ENCODE results near the gene BTBD3.
A peak's percentile ranks its signal among the peaks of the same experiment; 100 is the strongest.

BTBD3 gene

GRCh38 chr20:11917663-11918062, at the start of gene BTBD3:
BTBD3 (plus strand) TSS chr20:11917893; CDS start chr20:11918276, 383 bp downstream.
- H3K4me3 ChIP-seq (replicated peaks; ENCODE audit: low read depth, low read length): peak within 1 kb of the TSS; percentile 47
- TF ChIP-seq CTCF (IDR thresholded peaks at IDR 0.05; ENCODE audit: low read length, missing control alignments): peak; percentile 3
- DNase-seq (ENCODE audit: low read depth): peak; percentile 77

GRCh38 chr20:11869641-11870040, 48.1 kb upstream of the BTBD3 start:
- H3K4me3 ChIP-seq (replicated peaks; ENCODE audit: low read depth, low read length): no peak overlapping the region
- DNase-seq (ENCODE audit: low read depth): no peak
- no peak for TF ChIP-seq CTCF (IDR thresholded peaks at IDR 0.05; ENCODE audit: low read length, missing control alignments)

DNA sequence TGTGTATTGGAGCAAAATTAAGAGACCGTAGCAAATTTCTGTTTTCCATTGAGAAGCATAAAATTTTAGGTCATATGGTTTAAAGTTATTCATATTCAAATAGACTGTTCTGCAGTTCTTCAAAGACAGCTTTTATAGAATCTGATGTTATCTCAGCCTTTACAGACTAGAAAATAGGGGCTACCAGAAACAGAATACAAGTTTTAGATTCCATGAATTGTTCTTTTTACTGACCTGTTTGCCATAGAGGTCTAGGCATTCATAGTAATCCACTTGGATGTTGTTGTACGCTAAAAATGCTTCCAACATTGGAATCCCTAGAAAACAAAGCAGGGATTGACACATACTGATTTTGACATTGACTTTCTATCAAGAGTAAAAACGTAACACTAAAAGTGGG, 47.3 kb upstream of the BTBD3 start:
- no peak for DNase-seq (ENCODE audit: low read depth)
- H3K4me3 ChIP-seq (replicated peaks; ENCODE audit: low read depth, low read length): no peak overlapping the region
- TF ChIP-seq CTCF (IDR thresholded peaks at IDR 0.05; ENCODE audit: low read length, missing control alignments): no peak

DNA sequence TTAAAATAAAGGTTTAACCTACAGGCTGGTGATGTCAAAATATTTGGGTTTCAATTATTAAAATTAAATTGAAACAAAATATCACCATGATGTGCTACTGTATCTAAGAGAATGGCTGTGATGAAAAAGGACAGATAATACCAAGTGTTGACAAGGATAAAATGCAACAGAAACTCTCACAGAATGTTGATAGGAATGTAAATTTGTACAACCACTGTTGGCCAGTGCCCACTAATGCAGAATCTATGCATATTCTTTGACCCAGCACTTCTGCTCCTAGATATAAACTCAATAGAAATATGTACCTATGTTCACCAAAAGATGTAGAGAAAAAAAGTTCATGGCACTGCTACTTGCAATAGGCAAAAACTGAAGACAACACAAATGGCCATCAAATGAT, 41.1 kb upstream of the BTBD3 start:
- DNase-seq (ENCODE audit: low read depth): no peak
- TF ChIP-seq CTCF (IDR thresholded peaks at IDR 0.05; ENCODE audit: low read length, missing control alignments): no peak
- H3K4me3 ChIP-seq (replicated peaks; ENCODE audit: low read depth, low read length): no peak overlapping the region

- no peak for DNase-seq (ENCODE audit: low read depth)
- TF ChIP-seq CTCF (IDR thresholded peaks at IDR 0.05; ENCODE audit: low read length, missing control alignments): no peak
Observed at GRCh38 chr20:11880680-11881079, 37.0 kb upstream of the BTBD3 start.

GRCh38 chr20:11881449-11881848, 36.2 kb upstream of the BTBD3 start:
- H3K4me3 ChIP-seq (replicated peaks; ENCODE audit: low read depth, low read length): no peak overlapping the region
- TF ChIP-seq CTCF (IDR thresholded peaks at IDR 0.05; ENCODE audit: low read length, missing control alignments): no peak
- no peak for DNase-seq (ENCODE audit: low read depth)

More at GRCh38 chr20:11880680-11881079, 37.0 kb upstream of the BTBD3 start:
- H3K4me3 ChIP-seq (replicated peaks; ENCODE audit: low read depth, low read length): no peak overlapping the region

GRCh38 chr20:11882651-11883050, 35.0 kb upstream of the BTBD3 start:
- no peak for DNase-seq (ENCODE audit: low read depth)

More at GRCh38 chr20:11882651-11883050, 35.0 kb upstream of the BTBD3 start:
- TF ChIP-seq CTCF (IDR thresholded peaks at IDR 0.05; ENCODE audit: low read length, missing control alignments): no peak
- no peak overlapping the region for H3K4me3 ChIP-seq (replicated peaks; ENCODE audit: low read depth, low read length)

All from fibroblast of pulmonary artery (primary cell).